HG03575 (cell line): ENCODE results near the gene IL26.
"Not testable (repeated sequence)": the region's sequence is repeated elsewhere in the genome, so short reads cannot be mapped to it uniquely, and the experiment has no call there.

ENCODE experiments used
- ATAC-seq: cut with Tn5 transposase; IDR thresholded peaks from one replicate; pipeline ENCODE4 v1.9.1; 2021; ENCODE audit not compliant: unreplicated experiment, insufficient number of reproducible peaks, low FRiP score; ENCODE audit errors: extremely low read depth

The IL26 gene

DNA sequence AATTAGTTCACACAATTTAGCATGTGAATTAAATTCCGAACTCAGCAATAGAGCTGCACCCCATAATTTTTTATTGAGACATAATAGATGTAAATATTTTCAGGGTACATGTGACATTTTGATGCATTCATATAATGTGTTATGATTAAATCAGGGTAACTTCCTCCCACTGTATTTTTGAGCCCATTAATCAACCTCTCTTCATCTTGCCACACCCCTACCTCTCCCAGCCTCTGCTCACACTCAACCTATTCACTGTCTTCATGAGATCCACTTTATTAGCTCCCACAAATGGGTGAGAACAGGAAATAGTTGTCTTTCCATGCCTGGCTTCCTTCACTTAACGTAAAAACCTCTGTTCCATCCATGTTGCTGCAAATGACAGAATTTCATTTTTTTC lies 14.7 kb downstream of the IL26 start:
- ATAC-seq = no peak

DNA sequence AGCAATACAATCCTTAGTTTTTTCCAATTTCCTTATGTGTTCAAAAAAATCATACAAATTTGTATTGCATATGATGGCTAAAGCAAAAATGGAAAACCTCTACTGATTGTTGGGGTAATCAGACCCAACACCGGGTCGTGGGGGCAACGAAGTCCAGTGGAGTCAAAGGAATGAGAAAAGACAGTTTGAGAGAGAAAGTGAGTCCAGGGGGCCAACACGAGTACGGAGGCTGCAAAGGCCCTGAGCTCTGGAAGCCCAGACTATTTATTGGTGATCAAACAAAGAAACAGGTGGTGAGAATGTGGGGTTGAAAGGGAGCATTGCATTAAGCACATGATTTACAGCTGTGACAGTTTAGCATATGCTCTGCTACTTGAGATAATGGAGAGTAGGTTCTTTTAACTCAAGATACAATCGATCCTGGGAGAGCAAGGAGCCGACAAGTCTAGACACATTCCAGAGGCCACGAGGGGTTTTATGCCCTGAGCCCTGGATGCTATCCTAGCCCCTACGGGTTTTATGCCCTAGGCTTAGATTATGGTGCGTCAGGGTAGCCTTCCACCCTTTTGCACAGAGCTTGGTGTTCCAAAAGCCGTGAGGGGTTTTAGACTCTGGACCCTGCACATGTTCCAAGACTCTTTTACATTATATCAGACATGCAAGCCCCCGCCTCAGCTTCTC lies 16.4 kb downstream of the IL26 start:
- ATAC-seq = not testable (repeated sequence)

- no peak for ATAC-seq
These were observed 18.3 kb downstream of the IL26 start for GRCh38 chr12:68207276-68207675.

DNA sequence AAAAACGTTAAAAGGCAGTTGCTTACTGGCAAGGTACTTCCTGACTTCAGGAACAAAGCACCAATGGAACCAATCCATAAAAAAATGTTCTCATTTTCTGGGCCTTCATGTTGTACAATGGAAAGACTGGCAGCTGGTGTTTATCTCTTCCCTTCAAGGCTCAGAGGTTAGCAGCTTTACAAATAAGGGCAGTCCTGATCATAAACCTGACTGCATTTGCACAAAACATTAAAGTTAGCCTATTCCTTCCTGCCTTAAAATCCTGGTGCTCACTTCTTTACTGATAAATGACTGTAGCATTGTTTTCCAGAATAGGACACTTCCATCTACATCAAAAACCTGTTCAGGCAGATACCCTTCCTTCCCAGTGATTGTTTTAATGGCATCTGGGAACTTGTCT lies 19.2 kb downstream of the IL26 start:
- no peak for ATAC-seq

GRCh38 chr12:68203460-68203875 lies 22.1 kb downstream of the IL26 start:
- ATAC-seq = no peak

DNA sequence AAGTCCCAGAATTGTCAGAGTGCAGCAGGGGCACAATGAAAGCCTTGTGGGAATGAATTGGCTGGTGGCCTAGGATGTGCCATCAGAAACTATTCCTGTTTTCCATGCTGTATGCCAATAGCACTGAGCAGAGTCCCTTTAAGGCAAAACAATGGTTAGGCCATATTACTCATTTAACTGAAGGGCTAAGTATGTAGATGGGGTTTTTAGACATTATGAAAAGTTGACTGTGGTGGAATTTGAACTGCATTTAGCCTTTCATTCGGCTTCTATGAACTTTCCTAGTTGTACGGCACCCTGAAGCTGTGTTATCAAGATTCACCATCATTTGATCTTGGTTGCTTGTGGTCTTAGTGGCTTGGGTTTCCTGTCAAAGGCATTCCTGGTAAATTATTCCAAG lies 24.8 kb downstream of the IL26 start:
- ATAC-seq = no peak

DNA sequence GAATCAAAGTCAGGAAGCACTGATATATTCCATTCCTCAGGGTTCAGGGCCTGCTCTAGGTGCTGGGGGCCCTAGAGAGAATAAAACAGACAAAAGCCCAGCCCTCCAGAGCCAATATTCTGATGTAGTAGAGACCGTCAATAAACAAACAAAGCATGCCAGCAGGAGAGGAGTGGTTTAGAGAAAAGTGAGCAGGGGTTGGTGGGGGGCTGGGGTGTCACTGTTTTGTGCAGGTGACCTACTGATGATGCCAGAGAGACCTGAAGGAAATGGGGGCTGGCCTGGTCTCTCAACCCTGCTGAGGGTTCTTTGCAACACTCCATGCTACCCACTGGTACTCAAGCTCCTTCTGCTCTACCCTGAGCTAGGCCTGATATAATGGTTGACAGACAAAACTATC lies 26.5 kb downstream of the IL26 start:
- ATAC-seq = no peak

DNA sequence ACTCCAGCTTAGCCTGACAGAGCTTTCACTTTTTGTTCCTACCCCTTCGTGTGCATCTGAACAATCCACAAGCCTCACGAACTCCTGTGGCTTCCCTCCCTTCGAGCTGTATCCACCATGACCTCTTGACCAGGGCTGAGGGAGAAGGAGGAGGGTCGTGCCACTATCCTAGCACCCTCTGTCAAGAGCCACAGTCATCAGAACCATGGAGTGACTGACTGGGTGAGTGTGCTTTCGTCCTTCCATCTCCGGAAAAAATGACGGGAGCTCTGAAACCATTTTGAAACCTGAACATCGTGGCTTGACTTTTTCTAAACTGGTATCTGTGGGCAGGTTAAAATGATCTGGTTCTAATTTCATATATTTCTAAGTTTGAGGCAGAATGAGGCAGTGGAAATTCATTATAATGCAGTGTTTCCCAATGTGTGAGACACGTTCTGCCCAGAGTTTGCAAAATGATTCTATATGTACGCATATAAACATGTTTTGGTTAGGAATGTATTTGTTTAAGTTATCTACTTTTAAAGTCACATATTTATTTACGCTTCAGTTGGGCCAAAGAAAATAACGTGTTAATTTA lies 27.0 kb downstream of the IL26 start:
- no peak for ATAC-seq

DNA sequence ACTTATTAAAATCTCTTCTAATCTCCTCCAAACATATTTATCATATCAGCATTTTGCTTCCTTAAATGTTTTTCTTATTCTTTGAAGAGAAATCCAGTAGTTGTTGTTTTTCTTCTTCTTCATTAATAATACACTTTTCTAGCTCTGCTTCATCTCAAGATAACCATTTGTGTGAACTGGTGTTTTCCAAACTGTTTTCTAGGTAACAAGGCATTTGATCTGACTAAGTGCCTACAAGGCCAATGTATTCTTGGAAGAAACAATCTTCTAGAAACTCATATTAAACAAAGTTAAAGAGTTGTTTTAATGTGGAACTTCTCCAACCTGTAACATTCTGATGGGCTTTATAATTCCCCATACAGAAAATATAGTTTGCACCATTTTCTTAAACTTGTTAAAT lies 35.3 kb downstream of the IL26 start:
- no peak for ATAC-seq

DNA sequence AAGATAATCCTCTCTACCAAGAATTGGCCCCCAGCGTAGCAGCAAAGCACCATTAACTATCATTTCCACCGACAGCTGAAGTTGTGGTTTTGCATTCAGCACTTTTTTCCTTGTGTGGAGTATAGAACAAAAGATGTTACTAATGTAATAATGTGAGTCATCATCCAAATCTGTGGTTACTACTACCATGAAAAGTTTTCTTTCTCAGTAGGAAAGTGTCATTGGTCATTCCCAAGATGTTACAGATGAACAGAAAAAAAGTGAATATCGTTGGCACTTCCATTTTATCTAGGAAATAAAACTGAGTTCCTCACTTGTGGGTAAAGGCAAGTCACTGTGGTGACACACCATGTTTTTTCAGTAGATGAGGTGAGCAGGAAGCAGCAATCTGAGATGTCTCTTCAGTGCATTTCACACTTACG lies 35.8 kb downstream of the IL26 start:
- ATAC-seq = no peak

DNA sequence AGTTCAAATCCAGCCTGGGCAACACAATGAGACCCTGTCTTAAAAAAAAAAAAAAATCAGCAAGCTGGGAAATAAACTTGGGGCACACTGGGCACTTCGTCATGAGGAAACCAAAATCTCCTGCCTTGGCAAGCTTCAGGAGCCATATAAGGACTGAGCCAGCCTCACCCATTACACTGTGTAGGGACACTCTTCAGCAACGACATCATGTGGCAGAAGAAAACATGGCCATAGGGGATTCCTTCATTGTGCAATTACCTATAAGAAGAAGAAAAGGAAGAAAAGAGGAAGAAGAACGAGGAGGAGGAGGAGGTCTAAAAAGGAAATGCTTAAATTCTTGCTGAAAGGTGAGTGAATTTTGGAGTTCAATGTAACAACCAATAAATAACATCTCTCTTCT lies 40.0 kb downstream of the IL26 start:
- no peak for ATAC-seq

- no peak for ATAC-seq
These were observed 44.5 kb downstream of the IL26 start for GRCh38 chr12:68180792-68181744.

DNA sequence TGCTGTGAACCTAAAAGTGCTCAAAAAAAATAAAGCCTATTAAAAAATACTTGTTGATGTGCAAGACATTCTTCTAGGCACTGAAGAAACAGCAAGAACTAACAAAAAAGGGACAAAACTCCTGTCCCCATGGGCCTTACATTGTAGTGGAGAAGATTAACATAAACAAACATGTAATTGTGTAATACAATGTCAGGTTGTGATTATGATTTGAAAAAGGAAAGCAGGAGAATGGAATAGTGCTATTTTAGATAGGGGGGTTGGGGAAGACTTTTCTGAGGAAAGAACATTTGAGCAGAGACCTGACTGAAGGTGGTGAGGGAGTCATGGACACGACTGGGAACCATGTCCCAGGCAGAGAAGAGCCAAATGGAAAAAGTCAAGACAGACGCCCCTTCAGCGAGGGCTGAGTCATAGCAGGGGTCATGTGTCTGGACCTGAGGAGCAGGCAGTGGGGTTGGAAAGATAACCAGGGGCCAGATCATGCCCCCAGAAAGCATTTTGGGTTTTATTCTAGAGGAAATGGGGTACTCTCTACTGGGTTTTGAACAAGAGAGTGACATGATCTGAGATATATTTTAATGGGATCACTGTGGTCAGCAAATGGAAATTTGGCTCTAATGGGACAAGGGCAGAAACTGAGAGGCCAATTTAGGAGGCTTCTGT lies 46.7 kb downstream of the IL26 start:
- no peak for ATAC-seq

DNA sequence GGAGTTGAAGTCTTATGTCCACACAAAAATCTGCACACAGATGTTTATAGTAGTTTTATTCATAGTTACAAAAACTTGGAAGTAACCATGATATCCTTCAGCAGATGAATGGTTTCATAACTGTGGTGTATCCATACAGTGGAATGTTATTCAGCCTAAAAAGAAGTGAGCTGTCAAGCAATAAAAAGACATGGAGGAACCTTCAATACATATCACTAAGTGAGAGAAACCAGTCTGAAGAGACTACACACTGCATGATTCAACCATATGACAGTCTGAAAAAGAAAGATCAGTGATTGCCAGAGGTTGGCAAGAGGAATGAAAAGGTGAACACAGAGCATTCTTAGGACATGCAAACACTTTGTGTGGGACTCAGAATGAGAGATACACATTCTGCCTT lies 47.4 kb downstream of the IL26 start:
- no peak for ATAC-seq

DNA sequence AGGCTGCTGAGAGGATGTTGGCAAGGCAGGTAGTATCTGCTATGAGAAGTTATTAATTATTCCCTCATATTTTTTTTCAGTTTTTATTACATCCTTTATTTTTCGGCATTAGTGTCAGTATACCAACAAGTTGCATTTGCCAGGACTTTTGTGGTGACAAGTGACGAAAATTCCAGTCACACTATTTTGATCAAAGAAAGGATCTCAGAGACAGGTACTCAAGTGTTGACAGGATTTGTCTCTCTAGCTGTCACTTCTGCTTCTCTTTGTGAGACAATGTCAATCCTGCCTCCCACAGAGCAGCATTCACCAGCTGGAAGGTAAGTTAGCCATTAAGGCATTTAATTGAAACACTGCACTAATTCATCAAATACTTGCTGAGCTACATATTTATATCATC lies 48.0 kb downstream of the IL26 start:
- no peak for ATAC-seq

GRCh38 chr12:68176257-68176656 lies 49.4 kb downstream of the IL26 start:
- ATAC-seq = no peak

- ATAC-seq = peak; percentile 54
These were observed 50.0 kb downstream of the IL26 start for GRCh38 chr12:68175557-68176061.

GRCh38 chr12:68174761-68175160 lies 50.8 kb downstream of the IL26 start:
- ATAC-seq = not testable (repeated sequence)

GRCh38 chr12:68173792-68174191 lies 51.8 kb downstream of the IL26 start:
- no peak for ATAC-seq
